GM23338 (cell line): ENCODE data around the gene SLC43A3.

Experiments
- CREB1 ChIP-seq: fragments of 250-450 bp; sonication (Bioruptor Pico); IDR thresholded peaks from 2 replicates; pipeline ENCODE4 v1.5.0; 2020; ENCODE audit warnings: low read depth, mild to moderate bottlenecking, moderate library complexity
- CTCF ChIP-seq, 2 experiments: fragments of 200-600 bp in 1 of 2; sonication (generic) in 1 of 2; conservative IDR thresholded peaks; 2 replicates each; pipeline versions ENCODE4 v1.5.1 to v1.6.1; 2016 to 2017; ENCODE audit warnings: antibody characterized with exemption in 2 of 2, low read depth in 2 of 2, mild to moderate bottlenecking in 2 of 2, moderate library complexity in 1 of 2
- ETS1 ChIP-seq: IDR thresholded peaks from 2 replicates; pipeline ENCODE4 v1.6.1; 2016; ENCODE audit warnings: antibody characterized with exemption
- EZH2 ChIP-seq: fragments of 200-600 bp; sonication (generic); IDR thresholded peaks from one replicate; pipeline ENCODE4 v1.8.0; 2017; ENCODE audit warnings: antibody characterized with exemption, mild to moderate bottlenecking, low read depth; ENCODE audit not compliant: unreplicated experiment
- EZH2phosphoT487 ChIP-seq: fragments of 200-600 bp; sonication (generic); IDR thresholded peaks from one replicate; pipeline ENCODE4 v1.8.1; 2018; ENCODE audit warnings: antibody characterized with exemption; ENCODE audit not compliant: unreplicated experiment
- JUNB ChIP-seq: IDR thresholded peaks from one replicate; pipeline ENCODE4 v1.6.1; 2016; ENCODE audit warnings: antibody characterized with exemption; ENCODE audit not compliant: unreplicated experiment
- NANOG ChIP-seq: IDR thresholded peaks from 2 replicates; pipeline ENCODE4 v1.6.1; 2016; ENCODE audit warnings: antibody characterized with exemption, borderline replicate concordance
- POLR2AphosphoS5 ChIP-seq: IDR thresholded peaks from 2 replicates; pipeline ENCODE4 v1.6.1; 2016; ENCODE audit warnings: antibody characterized with exemption, low read depth
- REST ChIP-seq: IDR thresholded peaks from one replicate; pipeline ENCODE4 v1.6.1; 2018; ENCODE audit warnings: antibody characterized with exemption; ENCODE audit not compliant: unreplicated experiment
- STAT1 ChIP-seq: IDR thresholded peaks from one replicate; pipeline ENCODE4 v1.6.1; 2016; ENCODE audit warnings: antibody characterized with exemption; ENCODE audit not compliant: unreplicated experiment
- ZNF114 ChIP-seq: fragments of 250-450 bp; sonication (Bioruptor Pico); IDR thresholded peaks from 2 replicates; pipeline ENCODE4 v1.5.0; 2020; ENCODE audit warnings: mild to moderate bottlenecking, moderate library complexity
- ZNF331 ChIP-seq: fragments of 250-450 bp; sonication (Bioruptor Pico); IDR thresholded peaks from 2 replicates; pipeline ENCODE4 v1.5.0; 2020; ENCODE audit warnings: low read depth, mild to moderate bottlenecking, moderate library complexity
- ZNF462 ChIP-seq: fragments of 250-450 bp; sonication (Bioruptor Pico); IDR thresholded peaks from 2 replicates; pipeline ENCODE4 v1.5.0; 2020; ENCODE audit warnings: mild to moderate bottlenecking, moderate library complexity

GRCh38 chr11:57373146-57373545 lies 53.8 kb downstream of the SLC43A3 start:
- TF ChIP-seq CTCF (conservative IDR thresholded peaks at IDR 0.05; ENCODE audit: low read depth in 2 of 2) (no peak), EZH2 (no peak), POLR2AphosphoS5 (no peak), ZNF114 (CRISPR knock-in tag) (no peak), CREB1 (CRISPR knock-in tag) (no peak), EZH2phosphoT487 (no peak), ETS1 (no peak), STAT1 (no peak), JUNB (no peak), REST (no peak), ZNF462 (CRISPR knock-in tag) (no peak), ZNF331 (CRISPR knock-in tag) (no peak), NANOG (no peak)
